ENCODE measurements around the gene MAPK4. TPM values are rescaled to one million over a fixed set of nuclear protein-coding genes. Genes with fewer than 3 reads are reported as not detected.

MAPK4 gene
- total RNA-seq, 2 donors from 2014 or later = 2.0 to 3.8 TPM

GRCh38 chr18:50619861-50620275 lies 60.0 kb downstream of the MAPK4 start:
- Histone ChIP-seq H3K9ac (ENCODE audit: extremely low read depth, low read length, poor library complexity, severe bottlenecking) (no peak overlapping the region), H3K4me3 (ENCODE audit: low read length) (no peak overlapping the region), H3K27me3 (ENCODE audit: control insufficient read depth, insufficient read depth, low read length, poor library complexity, severe bottlenecking) (no peaks in the 10 kb centered on the region), H3K36me3 (ENCODE audit: control insufficient read depth, insufficient read depth, low read length) (no peaks in the 10 kb centered on the region), H3K27ac (ENCODE audit: low read depth, low read length) (no peak overlapping the region), H3K9me3 (ENCODE audit: control insufficient read depth, low read length) (no peaks in the 10 kb centered on the region), H3K4me1 (ENCODE audit: control insufficient read depth, insufficient read depth, low read length) (no peaks in the 10 kb centered on the region)
- WGBS, 2 experiments (ENCODE audit: insufficient coverage in 1 of 2, insufficient read length in 1 of 2) = 92 to 96% methylated on average over 2 to 4 of the region's 4 CpGs
- no peaks in the 10 kb centered on the region for H3K9me3 Mint-ChIP-seq
- H3K27me3 Mint-ChIP-seq (ENCODE audit: insufficient read depth) = peaks cover 10% of the 10 kb centered on the region
- no peak for DNase-seq
- no peaks in the 10 kb centered on the region for H3K36me3 Mint-ChIP-seq (ENCODE audit: low read depth)
- no peak overlapping the region for H3K27ac Mint-ChIP-seq
- no peak for TF ChIP-seq CTCF (conservative IDR thresholded peaks at IDR 0.05)
- H3K4me1 Mint-ChIP-seq = peaks cover 5% of the 10 kb centered on the region
- no peak overlapping the region for H3K4me3 Mint-ChIP-seq

- no peak for TF ChIP-seq CTCF (conservative IDR thresholded peaks at IDR 0.05)
- 85 to 89% methylated on average over 1 to 2 of the region's 2 CpGs for WGBS, 2 experiments (ENCODE audit: insufficient coverage in 1 of 2, insufficient read length in 1 of 2)
- Histone ChIP-seq H3K4me1 (ENCODE audit: control insufficient read depth, insufficient read depth, low read length) (no peaks in the 10 kb centered on the region), H3K27ac (ENCODE audit: low read depth, low read length) (no peak overlapping the region), H3K27me3 (ENCODE audit: control insufficient read depth, insufficient read depth, low read length, poor library complexity, severe bottlenecking) (no peaks in the 10 kb centered on the region), H3K9ac (ENCODE audit: extremely low read depth, low read length, poor library complexity, severe bottlenecking) (no peak overlapping the region), H3K4me3 (ENCODE audit: low read length) (no peak overlapping the region), H3K36me3 (ENCODE audit: control insufficient read depth, insufficient read depth, low read length) (no peaks in the 10 kb centered on the region), H3K9me3 (ENCODE audit: control insufficient read depth, low read length) (no peaks in the 10 kb centered on the region)
- Mint-ChIP-seq H3K9me3 (no peaks in the 10 kb centered on the region), H3K4me3 (no peak overlapping the region), H3K27me3 (ENCODE audit: insufficient read depth) (peaks cover 10% of the 10 kb centered on the region), H3K4me1 (peaks cover 5% of the 10 kb centered on the region), H3K27ac (no peak overlapping the region), H3K36me3 (ENCODE audit: low read depth) (no peaks in the 10 kb centered on the region)
- no peak for DNase-seq
Observed at GRCh38 chr18:50620319-50620718, 60.4 kb downstream of the MAPK4 start.

GRCh38 chr18:50621366-50621765 lies 61.5 kb downstream of the MAPK4 start:
- DNase-seq = no peak
- Histone ChIP-seq H3K9me3 (ENCODE audit: control insufficient read depth, low read length) (no peaks in the 10 kb centered on the region), H3K4me3 (ENCODE audit: low read length) (no peak overlapping the region), H3K4me1 (ENCODE audit: control insufficient read depth, insufficient read depth, low read length) (no peaks in the 10 kb centered on the region), H3K27me3 (ENCODE audit: control insufficient read depth, insufficient read depth, low read length, poor library complexity, severe bottlenecking) (no peaks in the 10 kb centered on the region), H3K36me3 (ENCODE audit: control insufficient read depth, insufficient read depth, low read length) (no peaks in the 10 kb centered on the region), H3K27ac (ENCODE audit: low read depth, low read length) (no peak overlapping the region), H3K9ac (ENCODE audit: extremely low read depth, low read length, poor library complexity, severe bottlenecking) (no peak overlapping the region)
- peaks cover 9% of the 10 kb centered on the region for H3K27me3 Mint-ChIP-seq (ENCODE audit: insufficient read depth)
- peaks cover 5% of the 10 kb centered on the region for H3K4me1 Mint-ChIP-seq
- no peak overlapping the region for H3K27ac Mint-ChIP-seq
- H3K36me3 Mint-ChIP-seq (ENCODE audit: low read depth) = no peaks in the 10 kb centered on the region
- 89 to 100% methylated on average over 1 to 2 of the region's 2 CpGs for WGBS, 2 experiments (ENCODE audit: insufficient coverage in 1 of 2, insufficient read length in 1 of 2)
- H3K9me3 Mint-ChIP-seq = no peaks in the 10 kb centered on the region
- TF ChIP-seq CTCF (conservative IDR thresholded peaks at IDR 0.05) = no peak
- no peak overlapping the region for H3K4me3 Mint-ChIP-seq

All from endodermal cell (in vitro differentiated cells).